ENCODE measurements around the gene CACNA2D2.

GRCh38 chr3:50318615-50319014 lies 184.8 kb downstream of the CACNA2D2 start:
- no peak for TF ChIP-seq CTCF (IDR thresholded peaks at IDR 0.05; ENCODE audit: borderline replicate concordance, extremely low read depth, low read length, poor library complexity, severe bottlenecking)
- no peak for TF ChIP-seq EZH2 (IDR thresholded peaks at IDR 0.05; ENCODE audit: borderline replicate concordance, low read depth, low read length, severe bottlenecking)

Measured in DND-41 (cell line).